Right lung (tissue), 5 donors: Measurements from ENCODE around the gene MIA2. TPM values are rescaled to one million over a fixed set of nuclear protein-coding genes. Genes with fewer than 3 reads are reported as not detected.
"Not testable (repeated sequence)": the region's sequence is repeated elsewhere in the genome, so short reads cannot be mapped to it uniquely, and the experiment has no call there.

Source experiments
- DNase-seq, 2 donors: peaks; one replicate each; pipeline ENCODE4 v3.0.0-alpha.2; 2013
- polyA plus RNA-seq, 5 donors: library from polyadenylated mRNA; unstranded; fragments of 120-200 nt; gene quantifications; one replicate each; pipeline versions ENCODE4 v1.2.1 to v1.2.3, GENCODE V29; 2013; ENCODE audit warnings: inconsistent platforms in 1 of 5, low replicate concordance in 1 of 5; ENCODE audit not compliant: insufficient read length in 5 of 5, insufficient read depth in 1 of 5

MIA2 gene
- polyA plus RNA-seq, 5 donors: 17.1 to 23.0 (median 22.5) TPM

GRCh38 chr14:39229222-39229543 is 4.5 kb upstream of the MIA2 start:
- no peak for DNase-seq

GRCh38 chr14:39229601-39230110 is 4.1 kb upstream of the MIA2 start:
- DNase-seq: no peak

- no peak for DNase-seq
Measured at GRCh38 chr14:39230416-39231035, 3.2 kb upstream of the MIA2 start.

GRCh38 chr14:39231751-39232553 is 1.8 kb upstream of the MIA2 start:
- DNase-seq: not testable (repeated sequence)

- DNase-seq: no peak
Measured at GRCh38 chr14:39232554-39233415, 930 bp upstream of the MIA2 start.

GRCh38 chr14:39234986-39235385 is 1.3 kb downstream of the MIA2 start:
- DNase-seq: not testable (repeated sequence)

- not testable (repeated sequence) for DNase-seq
Measured at GRCh38 chr14:39235466-39235865, 1.8 kb downstream of the MIA2 start.

GRCh38 chr14:39240769-39241168 is 7.1 kb downstream of the MIA2 start:
- no peak for DNase-seq

GRCh38 chr14:39241637-39242036 is 7.9 kb downstream of the MIA2 start:
- no peak for DNase-seq

GRCh38 chr14:39243831-39244230 is 10.1 kb downstream of the MIA2 start:
- no peak for DNase-seq

GRCh38 chr14:39246618-39247017 is 12.9 kb downstream of the MIA2 start:
- no peak for DNase-seq

- no peak for DNase-seq
Measured at GRCh38 chr14:39247256-39247655, 13.5 kb downstream of the MIA2 start.

GRCh38 chr14:39251547-39251946 is 17.8 kb downstream of the MIA2 start:
- no peak for DNase-seq

GRCh38 chr14:39257388-39257787 is 23.7 kb downstream of the MIA2 start:
- not testable (repeated sequence) for DNase-seq

- DNase-seq: no peak
Measured at GRCh38 chr14:39258782-39259545, 25.2 kb downstream of the MIA2 start.

- not testable (repeated sequence) for DNase-seq
Measured at GRCh38 chr14:39260161-39260560, 26.4 kb downstream of the MIA2 start.

- DNase-seq: not testable (repeated sequence)
Measured at GRCh38 chr14:39262214-39262613, 28.5 kb downstream of the MIA2 start.

- no peak for DNase-seq
Measured at GRCh38 chr14:39264057-39264456, 30.3 kb downstream of the MIA2 start.

- no peak for DNase-seq
Measured at GRCh38 chr14:39264558-39264957, 30.8 kb downstream of the MIA2 start.

- peak in 1 of 2 donors; percentile 12 for DNase-seq
Measured at GRCh38 chr14:39265033-39265432, 31.3 kb downstream of the MIA2 start.

- DNase-seq: peak in 1 of 2 donors; percentile 7
Measured at GRCh38 chr14:39265806-39266524, 32.2 kb downstream of the MIA2 start.
